ENCODE data around the gene DDX23. TPM values are rescaled to one million over a fixed set of nuclear protein-coding genes. Genes with fewer than 3 reads are reported as not detected.

The DDX23 gene
- polyA plus RNA-seq, 5 donors: 99.6 to 120 (median 103) TPM

DNA sequence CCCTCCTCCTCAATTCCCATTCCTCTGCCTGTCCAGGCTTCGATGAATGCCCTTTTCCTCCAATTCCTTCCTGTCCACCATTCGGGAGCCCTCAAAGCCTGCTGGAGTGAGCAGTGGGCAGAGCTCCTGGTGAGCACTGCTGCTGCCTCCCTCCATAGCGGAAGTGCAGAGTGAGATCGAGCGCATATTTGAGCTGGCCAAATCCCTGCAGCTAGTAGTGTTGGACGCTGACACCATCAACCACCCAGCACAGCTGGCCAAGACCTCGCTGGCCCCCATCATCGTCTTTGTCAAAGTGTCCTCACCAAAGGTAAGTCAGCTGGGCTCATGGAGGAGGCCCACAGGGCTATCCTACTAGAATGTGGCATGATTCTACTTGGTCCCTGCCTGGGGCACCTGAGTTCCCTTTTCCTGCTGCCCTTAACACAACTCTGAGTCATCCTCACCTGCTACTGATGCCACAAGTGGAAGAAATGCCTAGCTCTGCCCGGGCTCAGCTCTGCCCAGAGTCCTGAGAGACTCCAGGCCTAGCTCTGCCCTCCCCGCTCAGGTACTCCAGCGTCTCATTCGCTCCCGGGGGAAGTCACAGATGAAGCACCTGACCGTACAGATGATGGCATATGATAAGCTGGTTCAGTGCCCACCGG lies 25.6 kb downstream of the DDX23 start:
- no peak for DNase-seq

DNA sequence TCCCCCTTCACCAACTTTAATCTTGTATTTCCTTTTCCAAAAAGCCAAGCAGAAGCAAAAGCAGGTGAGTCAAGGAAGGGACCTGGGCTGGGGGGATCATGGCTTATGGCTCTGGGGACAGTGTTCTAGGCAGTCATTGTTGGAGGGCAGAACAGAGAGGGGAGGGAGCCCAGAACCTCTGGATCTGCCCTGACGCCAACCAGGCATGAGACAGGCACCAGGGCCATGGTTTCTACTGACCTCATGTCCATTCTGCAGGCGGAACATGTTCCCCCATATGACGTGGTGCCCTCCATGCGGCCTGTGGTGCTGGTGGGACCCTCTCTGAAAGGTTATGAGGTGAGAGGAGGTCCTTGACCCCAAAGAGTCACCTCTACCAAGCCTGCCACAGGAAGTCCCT lies 27.1 kb downstream of the DDX23 start:
- DNase-seq: no peak

GRCh38 chr12:48824112-48824511 lies 27.9 kb downstream of the DDX23 start:
- no peak for DNase-seq

DNA sequence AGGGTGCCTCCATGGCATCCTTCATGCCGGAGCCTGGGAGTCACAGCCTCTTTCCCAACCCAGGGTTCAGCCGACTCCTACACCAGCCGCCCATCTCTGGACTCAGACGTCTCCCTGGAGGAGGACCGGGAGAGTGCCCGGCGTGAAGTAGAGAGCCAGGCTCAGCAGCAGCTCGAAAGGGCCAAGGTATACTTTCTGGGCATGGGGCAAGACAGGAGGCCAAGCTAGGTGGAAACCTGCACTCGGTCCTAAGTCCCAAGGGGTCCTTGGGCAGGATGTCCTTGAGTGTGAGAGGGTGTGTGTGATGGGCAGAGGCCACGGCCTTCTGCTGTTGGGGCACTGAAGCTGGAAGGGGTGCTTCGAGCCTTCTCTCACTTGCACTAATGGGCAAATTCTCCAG lies 28.7 kb downstream of the DDX23 start:
- DNase-seq: no peak

GRCh38 chr12:48822711-48823110 lies 29.3 kb downstream of the DDX23 start:
- no peak for DNase-seq

GRCh38 chr12:48822139-48822538 lies 29.8 kb downstream of the DDX23 start:
- DNase-seq: no peak

DNA sequence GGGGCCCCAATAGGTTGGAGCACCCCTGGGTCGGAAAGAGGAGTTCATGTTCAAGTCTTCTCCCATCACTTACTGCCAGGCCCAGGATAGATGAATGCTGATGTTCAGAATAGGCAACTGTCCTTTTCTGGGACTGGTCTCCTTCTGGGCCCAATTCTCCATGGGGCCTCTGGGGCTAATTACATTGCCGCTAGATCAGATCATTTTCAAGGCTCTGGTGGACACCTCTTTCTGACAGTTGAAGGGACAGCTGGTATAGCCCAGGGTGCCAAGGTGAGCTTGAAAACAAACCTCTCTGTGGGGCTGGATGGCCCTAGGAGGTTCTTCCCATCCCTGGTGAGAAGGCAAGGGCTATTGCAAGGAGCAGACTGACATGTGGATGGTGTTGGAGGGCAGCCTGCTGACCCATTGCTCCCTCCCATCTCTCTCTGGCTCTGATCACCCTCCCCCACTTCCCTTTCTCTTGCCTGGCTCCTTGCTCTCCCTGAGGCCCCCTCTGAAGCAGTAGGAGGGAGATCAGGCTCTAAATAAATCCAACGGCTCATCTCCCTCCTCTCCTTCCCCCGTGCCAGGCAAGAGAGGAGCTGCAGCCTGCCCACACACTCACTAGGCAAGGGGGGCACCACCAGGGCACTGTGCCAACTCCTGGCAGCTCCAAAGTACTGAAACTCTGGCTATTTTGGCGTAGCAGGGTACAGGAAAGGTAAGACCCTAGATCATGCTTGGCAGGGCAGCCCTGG lies 31.8 kb downstream of the DDX23 start:
- DNase-seq: no peak

- DNase-seq: no peak
These were observed 33.0 kb downstream of the DDX23 start for GRCh38 chr12:48818831-48819590.

GRCh38 chr12:48817873-48818830 lies 33.8 kb downstream of the DDX23 start, which contains the start of gene CACNB3:
CACNB3 (plus strand) TSS chr12:48818496; CDS start chr12:48818930, 434 bp downstream.
- DNase-seq: peak in 1 of 2 donors; percentile 49

GRCh38 chr12:48816143-48816854 lies 35.7 kb downstream of the DDX23 start:
- peak in 1 of 2 donors; percentile 26 for DNase-seq

DNA sequence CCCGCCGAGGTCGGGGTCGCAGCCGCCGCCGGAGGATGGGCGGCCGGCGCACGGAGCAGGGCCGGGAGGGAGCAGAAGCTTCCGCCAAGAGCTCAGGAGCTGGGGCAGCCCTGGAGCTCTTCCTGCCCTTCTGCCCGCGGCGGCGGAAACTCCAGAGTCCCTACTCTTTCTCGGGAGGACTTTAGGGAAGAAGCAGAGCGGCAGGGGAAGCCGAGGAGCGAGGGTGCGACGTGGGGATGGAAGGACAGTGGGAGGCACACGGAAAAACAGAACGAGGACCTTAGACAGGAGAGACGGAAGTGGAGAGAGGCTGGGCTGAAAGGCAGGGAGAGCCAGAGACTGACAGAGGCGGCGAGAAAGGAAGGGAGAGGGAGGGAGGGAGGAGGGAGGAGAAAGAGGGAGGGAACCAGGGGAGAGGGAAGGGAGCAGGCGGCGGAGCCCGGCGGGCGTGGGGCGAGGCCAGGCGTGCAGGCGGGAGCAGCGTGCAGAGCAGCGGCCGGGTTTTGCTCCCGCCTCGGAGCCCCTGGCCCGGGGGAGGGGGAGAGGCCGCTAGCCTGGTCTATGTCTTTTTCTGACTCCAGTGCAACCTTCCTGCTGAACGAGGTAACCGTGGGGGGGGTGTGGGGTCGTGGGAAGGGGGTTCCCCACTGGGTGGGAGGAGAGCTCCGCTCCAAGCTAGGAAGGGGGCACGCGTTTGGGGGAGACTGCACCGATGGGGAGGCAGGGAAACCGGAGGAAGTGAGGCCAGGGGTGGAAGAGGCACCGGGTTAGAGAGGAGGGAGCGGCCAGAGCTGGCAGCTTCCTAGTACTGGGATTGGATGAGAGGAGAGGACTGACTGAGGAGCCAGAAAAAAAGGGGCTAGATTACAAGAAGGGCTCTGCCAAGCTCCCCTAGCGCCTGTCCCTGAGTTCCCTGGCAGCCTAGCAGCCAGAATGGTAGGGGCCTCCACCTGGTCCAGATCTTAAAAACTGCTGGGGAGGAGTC lies 36.5 kb downstream of the DDX23 start:
- peak; percentile 80 to 81 for DNase-seq

GRCh38 chr12:48814262-48815125 lies 37.5 kb downstream of the DDX23 start:
- peak; percentile 67 to 75 for DNase-seq

DNA sequence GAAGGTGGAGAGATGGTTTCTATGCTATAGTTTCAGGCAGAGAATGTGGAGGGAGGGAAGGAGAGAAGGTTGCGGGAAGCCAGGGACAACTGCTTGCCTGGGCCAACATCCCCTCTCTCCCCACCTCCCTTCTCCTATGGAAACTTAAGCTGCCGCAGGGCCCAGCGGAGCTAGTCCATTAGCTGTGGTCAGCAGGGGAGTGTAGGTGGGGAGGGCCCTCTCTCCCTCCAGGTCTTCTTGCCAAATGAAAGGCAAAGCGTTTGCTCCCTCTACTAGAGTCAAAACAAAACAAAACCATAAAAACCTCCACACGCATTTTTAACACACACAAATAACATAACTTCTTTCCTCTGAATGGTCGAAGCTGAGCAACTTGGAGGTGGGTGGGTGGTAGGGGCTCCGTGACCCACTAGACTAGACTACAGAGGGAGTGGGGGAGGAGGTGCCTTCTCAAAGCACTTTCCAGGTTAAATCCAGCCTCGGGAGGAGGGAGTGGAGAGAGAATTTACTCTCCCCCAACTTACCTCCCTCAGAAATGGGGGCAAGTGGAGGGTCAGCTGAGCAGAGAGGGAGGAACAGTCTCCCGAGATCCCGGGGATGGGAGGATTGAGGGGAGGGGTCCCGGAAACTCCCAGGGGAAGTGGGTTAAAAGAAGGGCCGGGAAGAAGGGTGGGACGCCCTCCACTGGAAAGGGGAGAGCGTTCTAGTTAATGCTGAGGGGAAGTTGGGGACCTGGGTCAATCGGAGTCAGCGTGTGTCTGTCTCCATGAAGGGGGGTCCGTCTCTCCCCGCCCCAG lies 38.3 kb downstream of the DDX23 start:
- DNase-seq: no peak

- no peak for DNase-seq
These were observed 39.6 kb downstream of the DDX23 start for GRCh38 chr12:48812389-48812788.

GRCh38 chr12:48811437-48812090 lies 40.4 kb downstream of the DDX23 start:
- DNase-seq: no peak

DNA sequence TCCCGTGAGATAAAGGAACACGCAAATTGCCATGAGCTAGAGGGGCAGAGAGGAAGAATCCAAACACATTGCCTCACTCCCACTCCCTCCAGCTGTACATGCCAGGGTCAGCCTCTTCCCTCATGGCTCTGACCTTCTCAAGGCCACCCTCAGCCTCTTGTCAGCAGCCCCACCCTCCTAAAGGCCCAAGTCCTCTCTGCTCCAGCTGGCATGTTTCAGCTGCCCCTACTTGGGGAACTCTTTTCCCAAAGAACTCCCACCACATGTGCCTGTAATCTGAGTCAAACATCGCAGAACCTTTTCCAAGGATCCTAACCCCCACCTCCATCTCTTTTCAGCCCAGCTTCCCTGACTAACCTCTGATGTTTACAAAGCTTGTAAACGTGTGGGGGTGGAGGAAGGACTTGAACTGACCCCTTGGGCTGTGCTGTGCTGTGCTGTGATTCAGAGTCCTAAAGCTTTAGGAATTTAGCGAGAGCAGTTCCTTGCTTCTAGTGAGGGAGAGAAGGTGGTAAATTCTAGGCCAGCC lies 41.0 kb downstream of the DDX23 start:
- no peak for DNase-seq

DNA sequence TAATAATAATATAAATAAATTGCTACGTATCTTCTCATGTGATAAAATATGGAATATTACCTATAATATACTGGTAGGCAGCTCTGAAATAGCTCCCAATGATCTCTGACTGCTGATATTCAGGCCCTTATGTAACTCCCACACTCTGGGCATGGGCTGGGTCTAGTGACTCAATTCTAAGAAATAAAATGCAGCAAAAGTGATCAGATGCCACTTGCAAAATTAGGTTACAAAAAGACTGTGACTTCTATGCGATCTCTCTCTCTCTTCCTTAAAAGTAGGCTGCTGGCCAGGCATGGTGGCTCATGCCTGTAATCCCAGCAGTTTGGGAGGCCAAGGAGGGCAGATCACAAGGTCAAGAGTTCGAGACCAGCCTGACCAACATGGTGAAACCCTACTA lies 44.0 kb downstream of the DDX23 start:
- no peak for DNase-seq

All from right lung (tissue), 5 donors.